Adipocyte (in vitro differentiated cells): ENCODE data around the gene MAST1.

ENCODE experiments used
- DNase-seq: peaks from one replicate; pipeline ENCODE4 v3.0.0-alpha.2; 2015; ENCODE audit warnings: low read depth
- H3K27me3 ChIP-seq: replicated peaks from 2 replicates; pipeline ENCODE4 v1.7.0; 2013; ENCODE audit warnings: mild to moderate bottlenecking, low read length, moderate library complexity; ENCODE audit not compliant: control insufficient read depth, insufficient read depth
- H3K36me3 ChIP-seq: 2 replicates; pipeline ENCODE4 v1.7.0; 2013; ENCODE audit warnings: low read length, mild to moderate bottlenecking, moderate library complexity; ENCODE audit not compliant: control insufficient read depth, insufficient read depth, severe bottlenecking
- H3K4me1 ChIP-seq: 2 replicates; pipeline ENCODE4 v1.7.0; 2013; ENCODE audit warnings: mild to moderate bottlenecking, low read length, moderate library complexity; ENCODE audit not compliant: control insufficient read depth, insufficient read depth
- H3K4me3 ChIP-seq: 2 replicates; pipeline ENCODE4 v1.7.0; 2013; ENCODE audit warnings: mild to moderate bottlenecking, low read length, moderate library complexity
- H3K9ac ChIP-seq: 2 replicates; pipeline ENCODE4 v1.7.0; 2013; ENCODE audit warnings: mild to moderate bottlenecking, low read length, moderate library complexity
- H3K9me3 ChIP-seq: 2 replicates; pipeline ENCODE4 v1.7.0; 2013; ENCODE audit warnings: mild to moderate bottlenecking, low read length, moderate library complexity; ENCODE audit not compliant: control insufficient read depth

Gene MAST1

GRCh38 chr19:12838182-12838885 is at the start of gene MAST1:
MAST1 (plus strand) TSS chr19:12838515; CDS start chr19:12838573, 58 bp downstream.
- Histone ChIP-seq H3K27me3 (peaks cover 77% of the 10 kb centered on the region), H3K36me3 (no peaks in the 10 kb centered on the region), H3K9ac (no peak within 1 kb of the TSS), H3K9me3 (no peaks in the 10 kb centered on the region), H3K4me1 (peaks cover 7% of the 10 kb centered on the region), H3K4me3 (no peak within 1 kb of the TSS)
- peak; percentile 63 for DNase-seq

DNA sequence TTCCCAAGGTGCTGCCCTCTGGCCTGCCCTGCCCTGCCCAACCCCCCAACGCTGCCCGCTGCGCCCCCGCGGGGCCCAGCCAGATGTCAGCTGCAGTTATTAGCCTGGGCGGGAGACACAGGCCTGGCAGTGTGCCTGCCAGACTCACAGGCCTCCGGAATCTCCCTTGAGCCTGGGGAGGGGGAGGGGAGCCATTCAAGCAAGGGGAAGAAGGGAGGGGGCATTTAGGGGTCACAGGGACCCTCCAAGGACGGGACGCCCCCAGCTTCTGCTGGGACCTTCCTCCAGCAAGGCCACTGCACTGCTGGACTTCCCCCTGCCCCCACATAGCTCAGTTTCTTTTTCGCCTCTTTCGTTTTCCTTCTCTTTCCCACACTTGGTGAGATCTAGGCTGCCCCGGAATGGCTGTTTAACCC is 49.6 kb upstream of the MAST1 start:
- peak overlapping the region; percentile 78 for H3K4me3 ChIP-seq
- H3K9ac ChIP-seq: peak overlapping the region; percentile 99
- no peaks in the 10 kb centered on the region for H3K36me3 ChIP-seq
- peaks cover 49% of the 10 kb centered on the region for H3K4me1 ChIP-seq
- peak; percentile 83 for DNase-seq
- no peaks in the 10 kb centered on the region for H3K9me3 ChIP-seq
- H3K27me3 ChIP-seq: no peaks in the 10 kb centered on the region

- H3K4me1 ChIP-seq: peaks cover 51% of the 10 kb centered on the region
- H3K9me3 ChIP-seq: no peaks in the 10 kb centered on the region
- H3K36me3 ChIP-seq: no peaks in the 10 kb centered on the region
- H3K27me3 ChIP-seq: no peaks in the 10 kb centered on the region
- H3K4me3 ChIP-seq: peak overlapping the region; percentile 99
- DNase-seq: no peak
- H3K9ac ChIP-seq: peak overlapping the region; percentile 99
Observed at GRCh38 chr19:12789098-12789903, 49.0 kb upstream of the MAST1 start.

- H3K4me1 ChIP-seq: peaks cover 51% of the 10 kb centered on the region
- peak overlapping the region; percentile 99 for H3K9ac ChIP-seq
- no peaks in the 10 kb centered on the region for H3K36me3 ChIP-seq
- H3K4me3 ChIP-seq: peak overlapping the region; percentile 99
- peak; percentile 98 for DNase-seq
- no peaks in the 10 kb centered on the region for H3K27me3 ChIP-seq
- H3K9me3 ChIP-seq: no peaks in the 10 kb centered on the region
Observed at GRCh38 chr19:12789904-12790619, 48.3 kb upstream of the MAST1 start.

DNA sequence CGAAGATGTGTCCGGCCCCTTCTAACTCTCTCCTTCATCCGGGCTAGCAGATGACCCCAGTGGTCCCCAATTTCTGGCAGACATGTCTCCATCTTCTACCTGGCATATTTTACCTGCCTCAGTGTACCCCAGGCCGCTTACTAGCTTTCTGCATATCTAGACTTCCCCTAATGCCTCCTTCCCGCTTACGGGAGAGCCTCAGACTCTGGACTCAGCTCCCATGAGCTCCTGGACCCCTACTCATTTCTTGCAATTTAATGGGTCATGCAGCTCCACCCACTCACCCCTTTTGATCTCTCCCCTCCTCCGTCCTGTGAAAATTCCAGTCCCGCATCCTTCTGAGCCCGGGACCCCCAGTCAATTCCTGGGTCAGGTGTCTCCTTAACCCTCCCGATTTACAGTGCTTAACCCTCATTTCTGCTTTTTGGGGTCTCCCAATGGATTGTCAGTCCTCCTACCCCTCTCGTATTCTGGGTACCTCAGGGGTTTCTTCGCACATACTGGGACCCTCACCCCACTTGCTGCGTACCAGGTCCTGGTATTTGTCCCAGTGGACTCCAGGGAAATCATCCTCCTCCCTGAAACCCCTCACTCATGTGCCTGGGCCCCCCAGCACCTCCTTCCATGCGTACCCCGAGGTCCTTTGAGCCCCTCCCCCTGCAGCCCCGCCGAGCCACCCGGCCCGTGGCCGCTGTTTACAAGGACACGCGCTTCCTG is 47.5 kb upstream of the MAST1 start:
- H3K4me3 ChIP-seq: peak overlapping the region; percentile 99
- H3K9me3 ChIP-seq: no peaks in the 10 kb centered on the region
- H3K9ac ChIP-seq: peak overlapping the region; percentile 99
- peaks cover 47% of the 10 kb centered on the region for H3K4me1 ChIP-seq
- no peaks in the 10 kb centered on the region for H3K36me3 ChIP-seq
- no peaks in the 10 kb centered on the region for H3K27me3 ChIP-seq
- peak; percentile 52 for DNase-seq

DNA sequence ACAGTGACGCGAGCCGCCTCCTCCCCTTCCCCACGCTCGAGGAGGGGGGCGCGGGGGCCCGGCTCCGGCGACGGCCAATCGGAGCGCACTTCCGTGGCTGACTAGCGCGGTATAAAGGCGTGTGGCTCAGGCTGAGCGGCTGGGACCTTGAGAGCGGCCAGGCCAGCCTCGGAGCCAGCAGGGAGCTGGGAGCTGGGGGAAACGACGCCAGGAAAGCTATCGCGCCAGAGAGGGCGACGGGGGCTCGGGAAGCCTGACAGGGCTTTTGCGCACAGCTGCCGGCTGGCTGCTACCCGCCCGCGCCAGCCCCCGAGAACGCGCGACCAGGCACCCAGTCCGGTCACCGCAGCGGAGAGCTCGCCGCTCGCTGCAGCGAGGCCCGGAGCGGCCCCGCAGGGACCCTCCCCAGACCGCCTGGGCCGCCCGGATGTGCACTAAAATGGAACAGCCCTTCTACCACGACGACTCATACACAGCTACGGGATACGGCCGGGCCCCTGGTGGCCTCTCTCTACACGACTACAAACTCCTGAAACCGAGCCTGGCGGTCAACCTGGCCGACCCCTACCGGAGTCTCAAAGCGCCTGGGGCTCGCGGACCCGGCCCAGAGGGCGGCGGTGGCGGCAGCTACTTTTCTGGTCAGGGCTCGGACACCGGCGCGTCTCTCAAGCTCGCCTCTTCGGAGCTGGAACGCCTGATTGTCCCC is 46.8 kb upstream of the MAST1 start, which contains the start of gene JUNB:
Gene JUNB, plus strand, starts transcription at position 142 of the 706 bp plus-strand sequence. Its CDS starts 286 bp downstream, at position 428.
- Histone ChIP-seq H3K27me3 (no peaks in the 10 kb centered on the region), H3K36me3 (no peaks in the 10 kb centered on the region), H3K4me3 (peak within 1 kb of the TSS; percentile 99), H3K4me1 (peaks cover 48% of the 10 kb centered on the region), H3K9me3 (no peaks in the 10 kb centered on the region), H3K9ac (peak within 1 kb of the TSS; percentile 99)
- peak; percentile 98 for DNase-seq

DNA sequence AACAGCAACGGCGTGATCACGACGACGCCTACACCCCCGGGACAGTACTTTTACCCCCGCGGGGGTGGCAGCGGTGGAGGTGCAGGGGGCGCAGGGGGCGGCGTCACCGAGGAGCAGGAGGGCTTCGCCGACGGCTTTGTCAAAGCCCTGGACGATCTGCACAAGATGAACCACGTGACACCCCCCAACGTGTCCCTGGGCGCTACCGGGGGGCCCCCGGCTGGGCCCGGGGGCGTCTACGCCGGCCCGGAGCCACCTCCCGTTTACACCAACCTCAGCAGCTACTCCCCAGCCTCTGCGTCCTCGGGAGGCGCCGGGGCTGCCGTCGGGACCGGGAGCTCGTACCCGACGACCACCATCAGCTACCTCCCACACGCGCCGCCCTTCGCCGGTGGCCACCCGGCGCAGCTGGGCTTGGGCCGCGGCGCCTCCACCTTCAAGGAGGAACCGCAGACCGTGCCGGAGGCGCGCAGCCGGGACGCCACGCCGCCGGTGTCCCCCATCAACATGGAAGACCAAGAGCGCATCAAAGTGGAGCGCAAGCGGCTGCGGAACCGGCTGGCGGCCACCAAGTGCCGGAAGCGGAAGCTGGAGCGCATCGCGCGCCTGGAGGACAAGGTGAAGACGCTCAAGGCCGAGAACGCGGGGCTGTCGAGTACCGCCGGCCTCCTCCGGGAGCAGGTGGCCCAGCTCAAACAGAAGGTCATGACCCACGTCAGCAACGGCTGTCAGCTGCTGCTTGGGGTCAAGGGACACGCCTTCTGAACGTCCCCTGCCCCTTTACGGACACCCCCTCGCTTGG is 46.1 kb upstream of the MAST1 start:
- H3K4me1 ChIP-seq: peaks cover 41% of the 10 kb centered on the region
- peak; percentile 66 for DNase-seq
- peak overlapping the region; percentile 99 for H3K9ac ChIP-seq
- peak overlapping the region; percentile 99 for H3K4me3 ChIP-seq
- H3K9me3 ChIP-seq: no peaks in the 10 kb centered on the region
- H3K27me3 ChIP-seq: no peaks in the 10 kb centered on the region
- no peaks in the 10 kb centered on the region for H3K36me3 ChIP-seq

GRCh38 chr19:12792853-12793289 is 45.4 kb upstream of the MAST1 start:
- no peaks in the 10 kb centered on the region for H3K36me3 ChIP-seq
- peaks cover 36% of the 10 kb centered on the region for H3K4me1 ChIP-seq

DNA sequence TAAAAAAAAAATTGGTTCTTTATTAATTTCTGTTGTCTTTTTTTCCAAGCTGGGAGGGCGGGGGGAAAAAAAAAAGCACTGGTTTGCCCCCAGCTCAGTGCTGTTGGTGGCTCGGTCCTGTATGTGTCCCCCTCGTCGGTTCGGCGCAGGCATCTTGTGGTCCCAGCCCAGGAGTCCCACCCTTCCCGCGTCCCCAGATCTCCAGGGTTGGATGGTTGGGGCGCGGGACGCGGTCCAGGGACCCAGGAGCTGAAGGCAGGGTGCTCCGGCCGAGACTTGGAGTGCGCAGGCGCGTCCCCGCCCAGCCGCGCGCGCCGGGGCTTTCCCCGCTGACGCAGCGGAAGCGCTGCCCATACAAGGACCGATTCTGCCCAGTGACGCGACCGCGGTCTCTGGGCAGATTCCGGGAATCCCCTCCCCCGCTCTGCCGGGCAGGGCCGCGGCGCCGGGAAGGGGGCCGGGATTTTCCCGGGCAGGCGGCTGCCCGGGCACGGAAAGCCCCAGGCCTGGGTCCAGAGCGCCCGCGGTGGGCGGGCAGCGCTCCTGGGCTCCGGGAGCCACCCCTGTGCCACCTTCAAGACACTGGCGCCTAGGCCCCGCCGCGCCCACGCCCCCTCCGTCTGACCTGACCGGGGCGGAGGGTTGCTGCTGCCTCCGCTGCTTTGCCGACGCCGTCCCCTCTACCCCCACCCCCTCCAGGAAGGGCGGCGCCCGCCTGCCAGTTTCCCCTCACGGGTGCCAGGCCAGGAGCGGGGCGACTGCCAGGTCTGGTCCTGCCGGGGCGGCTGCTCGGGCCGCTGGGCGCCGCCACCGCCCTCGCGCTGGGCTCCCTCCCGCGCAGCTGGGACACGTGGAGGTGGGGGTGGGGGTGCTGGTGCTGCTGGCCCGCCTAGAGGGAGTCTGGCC is 44.8 kb upstream of the MAST1 start:
- DNase-seq: peak; percentile 97
- no peaks in the 10 kb centered on the region for H3K9me3 ChIP-seq

More at GRCh38 chr19:12792853-12793289, 45.4 kb upstream of the MAST1 start:
- no peaks in the 10 kb centered on the region for H3K27me3 ChIP-seq
- no peak for DNase-seq
- no peaks in the 10 kb centered on the region for H3K9me3 ChIP-seq
- peak overlapping the region; percentile 99 for H3K9ac ChIP-seq
- H3K4me3 ChIP-seq: peak overlapping the region; percentile 99

More for the DNA sequence above, 44.8 kb upstream of the MAST1 start:
- no peaks in the 10 kb centered on the region for H3K27me3 ChIP-seq
- peak overlapping the region; percentile 99 for H3K4me3 ChIP-seq
- H3K9ac ChIP-seq: peak overlapping the region; percentile 99
- H3K4me1 ChIP-seq: peaks cover 29% of the 10 kb centered on the region
- H3K36me3 ChIP-seq: peaks cover under 1% of the 10 kb centered on the region
